A172 (cell line): ENCODE measurements around the gene YBX2. TPM values are rescaled to one million over a fixed set of nuclear protein-coding genes. Genes with fewer than 3 reads are reported as not detected.

ENCODE experiments used
- DNase-seq: peaks from one replicate; pipeline ENCODE4 v3.0.0-alpha.2; 2015; ENCODE audit warnings: low spot score
- total RNA-seq: library from RNA; depleted of rRNA; stranded (reverse); fragments of >200 nt; shearing (Covaris generic); gene quantifications from 2 replicates; pipeline ENCODE4 v1.2.3, GENCODE V29; 2014

The YBX2 gene
- total RNA-seq, 1 experiment from 2014 or later, result 1.1 TPM

DNA sequence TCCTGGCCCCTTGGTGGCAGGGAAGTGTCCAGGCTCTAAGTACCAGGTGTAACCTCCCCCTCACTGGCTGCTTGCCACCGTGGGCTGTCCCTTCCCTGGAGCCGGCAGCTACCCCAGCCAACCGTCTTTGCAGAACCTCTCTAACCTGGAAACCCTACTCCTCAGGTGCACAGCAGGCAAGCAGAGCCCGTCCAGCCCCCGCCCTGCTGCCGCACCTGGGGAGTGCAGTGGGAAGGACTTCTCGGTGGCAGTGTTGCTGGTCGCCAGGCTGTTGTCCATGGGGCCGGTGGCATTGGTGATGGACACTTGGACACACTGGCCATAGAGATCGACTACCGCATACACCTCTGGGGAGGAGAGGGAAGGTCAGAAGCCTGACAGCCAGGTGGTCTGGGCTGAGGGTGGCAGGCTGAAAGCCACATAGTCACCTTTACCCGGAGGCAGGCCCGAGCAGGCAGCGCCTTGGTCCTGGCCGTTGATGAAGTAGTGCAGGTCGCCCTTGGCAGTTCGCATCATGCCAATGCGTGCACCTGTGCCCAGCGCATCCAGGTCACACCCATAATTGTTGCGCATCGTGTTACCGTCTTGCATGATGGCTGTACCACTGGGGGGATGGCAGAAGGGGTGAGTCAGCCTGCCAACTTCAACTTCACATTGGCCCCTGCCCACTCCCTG, 28.2 kb upstream of the YBX2 start:
- no peak for DNase-seq

DNA sequence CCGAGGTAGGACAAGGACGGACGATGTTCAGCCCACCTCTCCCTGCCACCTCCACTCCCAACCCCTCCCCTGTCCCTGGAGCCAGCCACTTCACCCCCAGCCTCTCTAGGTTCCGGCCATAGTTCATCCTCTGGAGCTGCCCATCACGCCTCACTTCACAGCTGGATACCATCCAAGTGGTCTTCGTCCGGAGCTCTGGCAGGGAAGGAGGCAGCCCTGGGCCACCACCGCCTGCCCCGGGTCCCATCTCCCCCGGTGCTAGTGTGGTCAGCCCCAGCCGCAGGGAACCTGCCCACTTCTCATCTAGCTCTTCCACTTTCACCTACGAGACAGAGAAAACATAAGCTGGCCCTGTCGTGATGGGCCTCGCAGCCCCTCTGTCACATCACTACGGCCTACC, 27.0 kb upstream of the YBX2 start:
- DNase-seq, result no peak

DNA sequence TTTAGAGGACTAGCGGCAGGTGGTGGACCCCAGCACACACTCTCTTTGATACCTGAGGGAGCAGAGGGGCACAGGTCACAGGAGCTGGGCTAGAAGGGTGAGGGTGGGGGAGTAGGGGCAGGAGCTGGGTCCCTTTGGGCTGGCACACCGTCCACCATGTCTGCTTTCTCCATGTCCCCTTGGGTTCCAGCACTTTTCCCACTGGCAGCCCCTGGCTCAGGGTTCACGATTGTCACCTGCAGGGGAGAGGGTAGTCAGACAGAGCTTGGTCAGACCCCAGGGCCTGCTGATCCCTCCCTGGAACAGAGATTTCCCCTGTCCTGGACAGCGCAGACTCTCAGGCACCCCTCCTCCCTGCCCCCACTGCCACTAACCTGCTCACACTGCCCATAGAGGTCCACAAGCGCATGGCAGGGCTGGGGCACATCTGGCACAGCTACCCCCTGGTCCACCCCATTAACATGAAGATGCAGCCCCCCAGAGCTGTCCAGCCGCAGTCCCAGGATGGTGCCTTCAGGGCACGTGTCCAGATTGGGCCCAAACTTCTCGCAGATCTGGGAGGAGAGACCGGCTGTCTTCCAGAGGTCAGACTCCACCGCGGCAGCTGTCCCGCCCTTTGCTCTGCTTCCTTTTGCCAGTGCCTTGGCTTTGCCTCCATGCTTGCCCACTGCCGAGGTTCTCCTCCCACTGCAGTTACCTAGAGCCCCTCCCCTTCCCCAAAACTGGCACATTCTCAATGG, 23.9 kb upstream of the YBX2 start:
- no peak for DNase-seq

DNA sequence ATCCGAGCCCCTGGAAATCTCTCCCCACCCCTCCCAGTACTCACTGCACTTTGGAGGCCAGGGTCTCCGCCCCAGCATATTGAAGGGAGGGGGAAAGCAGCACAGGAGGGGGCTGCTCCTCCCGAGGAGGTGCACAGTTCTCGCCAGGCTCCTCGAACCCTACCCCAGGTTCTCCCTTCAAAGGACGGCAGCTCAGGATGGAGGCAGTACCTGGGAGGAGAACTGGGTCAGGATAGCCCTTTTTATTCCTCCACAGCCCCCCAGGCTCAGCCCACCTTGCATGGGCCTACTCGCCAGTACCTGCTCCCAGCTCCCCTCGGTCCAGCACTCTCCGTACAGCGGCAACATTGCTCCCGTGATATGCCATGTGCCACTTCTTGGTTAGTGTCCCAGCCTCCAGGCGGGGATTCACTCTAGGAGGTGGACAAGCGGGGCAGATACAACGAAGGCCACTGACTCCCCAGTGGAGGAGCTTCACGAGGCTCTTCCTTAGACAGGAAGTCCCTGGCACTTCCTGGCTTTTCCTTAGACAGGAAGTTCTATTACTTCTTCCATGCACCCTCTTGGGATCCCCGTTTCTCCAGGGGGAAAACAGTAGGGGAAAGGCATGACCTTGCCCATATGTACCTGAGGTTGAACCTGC, 22.8 kb upstream of the YBX2 start:
- no peak for DNase-seq

- DNase-seq, result no peak
Observed at GRCh38 chr17:7315570-7316235, 21.3 kb upstream of the YBX2 start.

DNA sequence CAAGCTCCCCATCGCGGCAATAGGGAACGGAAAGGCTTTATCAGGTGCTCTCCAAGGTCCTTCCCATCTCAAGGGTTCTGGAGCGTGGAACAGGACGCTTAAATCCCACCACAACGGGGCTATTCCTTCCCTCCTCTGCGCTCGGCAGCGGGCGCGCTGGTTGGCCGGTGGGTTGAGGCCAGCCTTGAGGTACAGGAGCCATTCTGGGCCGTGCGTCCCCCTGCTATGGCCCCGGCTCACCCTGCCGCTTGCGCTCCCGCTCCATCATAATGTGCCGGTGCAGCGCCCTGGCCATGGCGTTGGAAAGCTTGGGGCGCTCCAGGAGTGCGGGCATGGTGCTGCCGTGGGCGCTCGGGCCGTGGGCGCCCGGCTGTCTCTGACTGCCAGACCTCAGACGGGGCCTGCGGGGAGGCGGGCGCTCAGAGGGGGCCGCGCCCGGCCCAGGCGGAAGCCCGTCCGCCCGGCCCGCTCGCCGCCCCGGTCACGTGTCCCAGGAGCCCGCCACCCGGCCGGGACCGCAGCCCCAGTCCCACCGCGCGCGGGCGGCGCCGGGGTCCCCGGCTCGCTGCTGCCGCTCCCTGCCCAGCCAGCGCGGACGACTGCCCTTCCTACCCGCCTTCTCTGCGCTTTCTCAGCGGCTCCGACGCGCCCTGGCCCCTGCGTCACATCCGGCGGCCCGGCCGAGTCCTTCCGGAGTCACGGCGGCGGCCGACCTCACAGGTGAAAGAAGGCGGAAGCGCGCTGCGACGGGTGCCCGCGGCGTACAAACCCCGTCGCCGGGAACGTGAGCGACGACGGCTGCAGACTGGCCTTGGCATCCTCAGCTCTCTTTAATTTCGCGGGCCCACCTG, 20.5 kb upstream of the YBX2 start, which contains the start of gene GPS2:
GPS2 (minus strand) TSS at position 642 of the 851 bp plus-strand sequence; CDS start at position 334, 308 bp downstream.
- DNase-seq, result peak; percentile 60

DNA sequence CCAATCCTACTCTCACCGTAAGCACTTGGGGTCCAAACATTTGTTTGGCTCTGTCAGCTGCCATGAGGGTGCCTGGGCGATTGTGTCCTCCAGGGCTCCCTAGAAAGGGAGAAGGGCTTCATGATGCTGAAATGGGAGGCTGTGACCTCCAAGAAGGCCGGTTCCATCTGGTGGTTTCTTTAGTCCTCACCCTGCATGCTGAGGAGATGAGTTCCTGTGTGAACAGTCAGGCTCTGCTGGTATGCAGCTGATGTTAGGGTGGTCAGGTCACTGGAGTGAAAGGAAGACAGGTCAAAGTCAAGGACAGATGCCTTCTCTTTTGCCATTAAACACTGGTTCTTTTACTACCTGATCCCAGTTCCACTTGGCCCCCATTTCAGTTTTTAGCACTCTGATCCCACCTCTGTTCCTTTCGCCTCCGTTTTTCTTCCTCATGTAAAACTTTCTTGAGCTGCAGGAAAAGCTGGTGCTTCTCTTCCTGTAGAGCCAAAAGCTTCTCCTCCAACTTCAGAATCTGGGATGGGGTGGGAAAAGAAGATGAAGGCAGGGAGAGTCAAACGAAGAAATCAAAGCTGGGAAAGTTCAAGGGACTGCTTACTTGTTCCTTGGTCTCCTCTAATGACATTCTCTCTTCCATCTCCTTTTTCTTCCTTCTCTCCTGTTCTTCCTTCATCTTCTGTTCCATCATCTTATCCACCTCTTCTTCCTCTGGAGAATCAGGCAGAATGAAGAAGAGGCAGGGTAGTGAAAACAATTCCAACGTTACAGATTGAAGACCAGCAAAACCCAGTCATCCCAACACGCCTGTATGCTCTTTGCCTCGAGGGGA, 19.7 kb upstream of the YBX2 start:
- peak; percentile 26 for DNase-seq

- peak; percentile 14 for DNase-seq
Observed at GRCh38 chr17:7313088-7313889, 18.9 kb upstream of the YBX2 start.

DNA sequence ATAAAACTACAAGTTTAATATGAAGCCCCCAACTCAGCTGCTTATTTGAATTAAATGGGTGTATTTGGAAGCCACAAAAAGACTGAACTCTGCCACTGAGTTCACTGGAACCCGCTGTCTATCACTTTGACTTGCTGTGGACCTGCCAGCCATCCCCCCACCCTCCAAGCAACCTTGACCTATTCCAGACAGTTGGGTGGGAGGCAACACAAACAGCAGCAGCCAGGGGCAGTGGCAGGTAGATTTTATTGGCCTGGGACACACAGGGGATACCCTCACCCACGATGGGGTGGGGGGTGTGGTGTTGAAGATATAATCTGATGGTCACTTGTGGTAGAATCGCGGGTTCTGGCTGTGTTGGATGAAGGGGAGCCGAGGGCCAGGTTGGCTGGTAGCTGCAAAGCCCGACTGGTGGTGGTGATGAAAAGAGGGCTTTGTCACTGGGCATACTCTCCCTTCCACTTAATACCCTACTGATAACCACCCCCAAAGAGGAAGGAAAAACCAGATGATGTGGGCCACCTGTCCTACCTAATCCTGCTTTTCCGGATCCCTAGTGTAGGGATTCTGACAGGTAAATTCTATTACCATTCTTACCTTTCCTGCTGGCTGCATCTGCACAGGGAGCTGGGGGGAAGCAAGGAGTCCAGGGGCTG, 18.1 kb upstream of the YBX2 start:
- no peak for DNase-seq

- DNase-seq, result no peak
Observed at GRCh38 chr17:7311110-7311705, 16.8 kb upstream of the YBX2 start.

GRCh38 chr17:7309628-7310027, 15.2 kb upstream of the YBX2 start:
- DNase-seq, result no peak

DNA sequence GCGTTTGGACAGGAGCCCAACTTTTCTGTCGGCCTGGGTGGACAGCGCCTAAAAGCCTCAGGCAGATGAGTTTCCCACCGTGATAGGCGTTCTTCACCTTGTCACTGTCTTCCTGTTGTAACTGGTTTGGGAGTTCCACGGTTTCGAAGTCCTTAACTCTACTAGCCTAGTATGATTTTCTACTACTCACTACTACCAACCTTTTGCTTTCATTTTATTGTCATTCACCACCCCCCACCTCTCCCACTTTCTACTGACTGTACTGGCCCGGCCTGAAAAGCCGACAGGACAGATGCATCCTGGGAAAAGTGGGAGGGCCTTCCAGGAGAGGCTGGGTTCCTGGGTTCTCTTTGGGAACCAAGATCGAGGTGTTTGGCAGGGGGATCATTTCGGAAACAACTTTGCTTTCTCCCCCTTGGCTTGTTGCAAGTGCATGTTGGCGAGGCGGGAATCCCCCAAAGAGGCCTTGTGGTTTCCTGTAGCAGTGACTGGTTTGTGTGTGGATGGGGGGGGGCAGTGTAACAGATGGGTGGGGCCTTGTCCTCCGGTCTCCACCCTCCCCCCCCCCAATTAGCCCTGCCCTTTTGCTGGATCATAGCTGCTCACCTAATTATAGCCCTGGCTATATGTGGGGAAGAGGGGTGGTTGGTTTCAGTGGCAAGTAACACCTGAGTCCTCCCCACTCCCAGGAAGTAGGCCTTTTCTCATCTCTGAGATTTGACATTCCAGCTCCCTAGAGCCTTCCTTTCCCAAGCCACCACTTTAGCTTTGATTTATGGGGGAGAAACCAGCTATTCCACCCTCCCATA, 14.4 kb upstream of the YBX2 start:
- peak; percentile 82 for DNase-seq

GRCh38 chr17:7307686-7308624, 13.5 kb upstream of the YBX2 start:
- DNase-seq, result no peak

DNA sequence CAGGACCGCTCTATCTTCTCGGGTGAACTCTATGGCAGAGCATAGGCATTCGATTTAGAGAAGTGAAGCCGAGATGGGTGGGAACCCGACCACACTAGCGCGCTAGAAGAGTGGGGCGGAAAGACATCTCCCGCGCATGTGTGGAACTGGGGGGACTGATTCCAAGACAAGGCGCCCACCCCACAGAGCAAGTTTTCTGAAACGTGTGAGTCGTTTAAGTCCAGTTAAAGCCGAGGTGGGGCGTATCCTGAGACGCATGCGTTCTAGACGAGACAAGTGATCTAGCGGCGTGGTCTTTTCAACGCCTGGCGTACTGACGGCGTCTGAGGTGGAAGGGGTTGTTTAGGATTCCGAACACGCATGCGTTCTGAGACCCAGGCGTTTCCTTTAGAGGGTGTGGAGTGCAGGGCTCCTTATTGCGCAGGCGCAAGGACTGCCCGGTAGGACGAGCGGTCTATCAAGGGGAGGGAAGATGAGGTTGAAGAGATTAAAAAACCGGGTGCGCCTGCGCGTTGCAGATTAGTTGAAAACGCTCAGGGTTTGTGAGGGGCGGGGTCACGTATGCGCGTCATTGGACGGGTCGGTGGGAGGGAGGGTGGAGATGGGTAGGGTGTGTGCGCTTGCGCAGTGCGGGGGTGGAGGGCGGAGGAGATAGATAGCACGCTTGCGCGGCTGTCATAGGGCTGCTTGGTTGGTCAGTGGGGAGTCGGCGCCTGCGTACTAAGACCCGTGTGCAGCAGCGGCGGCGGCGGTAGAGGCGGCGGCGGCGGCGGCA, 12.7 kb upstream of the YBX2 start, which contains the start of gene EIF5A:
EIF5A (plus strand) TSS at position 718 of the 775 bp plus-strand sequence. CDS start 2,008 bp downstream, outside the sequence.
- DNase-seq, result peak; percentile 100

DNA sequence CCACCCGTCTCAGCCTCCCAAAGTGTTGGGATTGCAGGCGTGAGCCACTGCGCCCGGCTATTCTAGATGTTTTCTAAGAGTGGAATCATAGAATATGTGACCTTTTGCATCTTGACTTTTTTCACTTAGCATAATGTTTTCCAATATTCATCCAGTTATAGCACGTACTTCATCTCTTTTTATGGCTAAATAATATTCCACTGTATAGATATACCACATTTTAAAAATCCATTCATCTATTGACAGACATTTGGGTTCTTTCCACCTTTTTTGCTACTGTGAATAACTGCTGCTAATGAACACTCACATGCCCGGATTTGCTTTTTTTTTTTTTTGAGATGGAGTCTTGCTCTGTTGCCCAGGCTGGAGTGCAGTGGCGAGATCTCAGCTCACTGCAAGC, 9.7 kb upstream of the YBX2 start:
- DNase-seq, result no peak
